Gastroesophageal sphincter (tissue), 3 donors: ENCODE measurements around the gene TAF4.

Source experiments
- CTCF ChIP-seq, 4 experiments: fragments of 200-600 bp in 2 of 4; fragments of 450-650 bp in 2 of 4; sonication (generic) in 1 of 4; IDR thresholded peaks; one replicate each; pipeline ENCODE4 v1.5.1; 2017 to 2019; ENCODE audit warnings: antibody characterized with exemption in 4 of 4, mild to moderate bottlenecking in 2 of 4, moderate library complexity in 2 of 4
- EP300 ChIP-seq: sonication (generic); formaldehyde crosslinking; IDR thresholded peaks from one replicate; pipeline ENCODE4 v1.6.1; 2017; ENCODE audit warnings: antibody characterized with exemption, mild to moderate bottlenecking
- POLR2A ChIP-seq, 2 donors: fragments of 450-650 bp; IDR thresholded peaks; one replicate each; pipeline ENCODE4 v1.6.1; 2017; ENCODE audit warnings: antibody characterized with exemption in 2 of 2, mild to moderate bottlenecking in 2 of 2, moderate library complexity in 1 of 2
- POLR2AphosphoS5 ChIP-seq: sonication (generic); formaldehyde crosslinking; IDR thresholded peaks from one replicate; pipeline ENCODE4 v1.6.1; 2017; ENCODE audit warnings: antibody characterized with exemption

DNA sequence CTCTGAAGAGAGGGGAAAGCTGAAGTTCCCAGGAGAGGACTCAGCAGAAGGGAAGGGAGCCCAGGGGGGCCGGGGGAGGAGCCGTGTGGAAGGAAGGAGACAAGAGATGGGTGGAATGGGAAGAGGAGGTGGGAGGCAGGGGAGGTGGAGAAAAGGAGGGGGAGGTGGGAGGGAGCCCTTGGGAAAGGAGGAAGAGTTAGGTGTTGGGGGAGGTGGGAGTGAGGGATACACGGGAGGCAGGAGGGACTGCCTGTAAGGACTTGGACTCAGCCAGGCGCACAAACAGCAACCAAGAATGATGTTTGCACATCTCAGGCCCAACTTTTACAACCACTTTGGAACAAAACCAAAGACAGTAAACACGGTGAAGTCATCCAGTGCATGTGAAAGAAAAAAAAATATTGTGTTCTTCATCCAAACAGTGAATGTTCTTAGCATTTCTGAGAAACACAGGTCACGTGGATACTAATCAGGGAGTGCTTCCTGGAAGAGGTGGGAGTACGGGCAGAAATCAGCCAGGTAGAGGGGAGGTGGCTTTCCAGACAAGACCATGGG lies 39.2 kb upstream of the TAF4 start:
- no peak for TF ChIP-seq CTCF (IDR thresholded peaks at IDR 0.05)
- TF ChIP-seq POLR2AphosphoS5: no peak
- no peak for TF ChIP-seq EP300
- TF ChIP-seq POLR2A (IDR thresholded peaks at IDR 0.05): no peak
